H9 (cell line): ENCODE measurements around the gene CYP24A1. TPM values are rescaled to one million over a fixed set of nuclear protein-coding genes. Genes with fewer than 3 reads are reported as not detected.

Source experiments
- DNase-seq: peaks from one replicate; pipeline ENCODE4 v3.0.0-alpha.2; 2017
- H2AFZ ChIP-seq: one replicate; pipeline ENCODE4 v1.6.1; 2013; ENCODE audit warnings: mild to moderate bottlenecking, low read length, control low read depth, moderate library complexity
- H2AK5ac ChIP-seq: 2 replicates; pipeline ENCODE4 v1.6.1; 2013; ENCODE audit warnings: low read length, control low read depth, mixed read lengths; ENCODE audit not compliant: insufficient read length
- H2BK120ac ChIP-seq: one replicate; pipeline ENCODE4 v1.6.1; 2013; ENCODE audit warnings: low read depth, mild to moderate bottlenecking, low read length, control low read depth, inconsistent platforms; ENCODE audit not compliant: poor library complexity, severe bottlenecking
- H2BK12ac ChIP-seq: 2 replicates; pipeline ENCODE4 v1.6.1; 2013; ENCODE audit warnings: low read length, control low read depth, mixed read lengths, low read depth; ENCODE audit not compliant: insufficient read length
- H2BK15ac ChIP-seq: 2 replicates; pipeline ENCODE4 v1.6.1; 2013; ENCODE audit warnings: low read depth, low read length, control low read depth
- H2BK20ac ChIP-seq: one replicate; pipeline ENCODE4 v1.6.1; 2013; ENCODE audit warnings: low read depth, mild to moderate bottlenecking, low read length, control low read depth, inconsistent platforms; ENCODE audit not compliant: poor library complexity, severe bottlenecking
- H2BK5ac ChIP-seq: 2 replicates; pipeline ENCODE4 v1.6.1; 2013; ENCODE audit warnings: low read length, control low read depth, mixed read lengths; ENCODE audit not compliant: insufficient read length
- H3K14ac ChIP-seq: 2 replicates; pipeline ENCODE4 v1.6.1; 2013; ENCODE audit warnings: low read length, control low read depth; ENCODE audit not compliant: insufficient read depth
- H3K18ac ChIP-seq: 2 replicates; pipeline ENCODE4 v1.6.1; 2013; ENCODE audit warnings: low read depth, mild to moderate bottlenecking, mixed read lengths, low read length, control low read depth; ENCODE audit not compliant: insufficient read length
- H3K23ac ChIP-seq: 2 replicates; pipeline ENCODE4 v1.6.1; 2013; ENCODE audit warnings: low read length, control low read depth, mixed read lengths, low read depth; ENCODE audit not compliant: insufficient read length
- H3K23me2 ChIP-seq: 2 replicates; pipeline ENCODE4 v1.6.1; 2013; ENCODE audit warnings: low read depth, mild to moderate bottlenecking, mixed read lengths, low read length, control low read depth; ENCODE audit not compliant: insufficient read length, poor library complexity, severe bottlenecking
- H3K27ac ChIP-seq: 2 replicates; pipeline ENCODE4 v1.5.1; 2013; ENCODE audit warnings: low read length, control low read depth, mixed read lengths, low read depth; ENCODE audit not compliant: insufficient read length
- H3K27me3 ChIP-seq: 2 replicates; pipeline ENCODE4 v1.6.1; 2013; ENCODE audit warnings: low read length, control low read depth, inconsistent platforms; ENCODE audit not compliant: insufficient read depth
- H3K4ac ChIP-seq: 2 replicates; pipeline ENCODE4 v1.6.1; 2013; ENCODE audit warnings: low read depth, mild to moderate bottlenecking, control low read depth, inconsistent platforms, low read length, moderate library complexity
- H3K4me1 ChIP-seq: 2 replicates; pipeline ENCODE4 v1.6.1; 2013; ENCODE audit warnings: low read length, control low read depth, inconsistent platforms; ENCODE audit not compliant: insufficient read depth
- H3K4me2 ChIP-seq: 2 replicates; pipeline ENCODE4 v1.6.1; 2013; ENCODE audit warnings: low read length, control low read depth, mixed read lengths; ENCODE audit not compliant: insufficient read length, insufficient read depth
- H3K56ac ChIP-seq: 2 replicates; pipeline ENCODE4 v1.6.1; 2013; ENCODE audit warnings: low read depth, mild to moderate bottlenecking, mixed read lengths, low read length, control low read depth; ENCODE audit not compliant: insufficient read length
- H3K79me1 ChIP-seq: 2 replicates; pipeline ENCODE4 v1.6.1; 2013; ENCODE audit warnings: low read depth, mild to moderate bottlenecking, moderate library complexity, low read length, control low read depth, inconsistent platforms; ENCODE audit not compliant: insufficient read depth, poor library complexity, severe bottlenecking
- H3K79me2 ChIP-seq: 2 replicates; pipeline ENCODE4 v1.6.1; 2013; ENCODE audit warnings: low read length, control low read depth, inconsistent platforms; ENCODE audit not compliant: insufficient read depth
- H3K9ac ChIP-seq: 2 replicates; pipeline ENCODE4 v1.6.1; 2013; ENCODE audit warnings: low read length, control low read depth, mixed read lengths; ENCODE audit not compliant: insufficient read length; ENCODE audit errors: extremely low read depth
- H3K9me3 ChIP-seq: one replicate; pipeline ENCODE4 v1.6.1; 2013; ENCODE audit warnings: low read depth, low read length, inconsistent platforms; ENCODE audit not compliant: control insufficient read depth
- H3T11ph ChIP-seq: one replicate; pipeline ENCODE4 v1.6.1; 2013; ENCODE audit warnings: mild to moderate bottlenecking, low read length, control low read depth, inconsistent platforms
- H4K20me1 ChIP-seq: one replicate; pipeline ENCODE4 v1.6.1; 2013; ENCODE audit not compliant: control insufficient read depth, insufficient read length, insufficient read depth
- H4K5ac ChIP-seq: 2 replicates; pipeline ENCODE4 v1.6.1; 2013; ENCODE audit warnings: low read depth, mild to moderate bottlenecking, mixed read lengths, low read length, control low read depth; ENCODE audit not compliant: insufficient read length
- H4K8ac ChIP-seq: replicated peaks from 2 replicates; pipeline ENCODE4 v1.6.1; 2013; ENCODE audit warnings: low read length, control low read depth, mixed read lengths, low read depth; ENCODE audit not compliant: insufficient read length
- H4K91ac ChIP-seq: 2 replicates; pipeline ENCODE4 v1.6.1; 2013; ENCODE audit warnings: low read depth, mild to moderate bottlenecking, moderate library complexity, mixed read lengths, low read length, control low read depth; ENCODE audit not compliant: insufficient read length
- H3K27ac Mint-ChIP-seq, 3 experiments: 2 replicates in 2 of 3; 3 replicates in 1 of 3; pipeline ENCODE4 v1.8.0; 2020 to 2021; ENCODE audit warnings: mixed read lengths in 3 of 3, mild to moderate bottlenecking in 1 of 3, moderate library complexity in 1 of 3
- H3K27me3 Mint-ChIP-seq: 2 replicates; pipeline ENCODE4 v1.8.0; 2021; ENCODE audit warnings: low read depth, mild to moderate bottlenecking, moderate library complexity, mixed read lengths
- H3K36me3 Mint-ChIP-seq, 3 experiments: 2 replicates in 2 of 3; 3 replicates in 1 of 3; pipeline ENCODE4 v1.8.0; 2020 to 2021; ENCODE audit warnings: low read depth in 3 of 3, mixed read lengths in 3 of 3; ENCODE audit not compliant: insufficient read depth in 1 of 3
- H3K4me1 Mint-ChIP-seq, 2 experiments: 2 replicates each; pipeline ENCODE4 v1.8.0; 2020; ENCODE audit warnings: mixed read lengths in 2 of 2
- H3K4me3 Mint-ChIP-seq, 2 experiments: 2 replicates in 1 of 2; 3 replicates in 1 of 2; pipeline ENCODE4 v1.8.0; 2020 to 2021; ENCODE audit warnings: mild to moderate bottlenecking in 2 of 2, mixed read lengths in 2 of 2, moderate library complexity in 1 of 2
- H3K9me3 Mint-ChIP-seq, 2 experiments: 2 replicates in 1 of 2; 3 replicates in 1 of 2; pipeline ENCODE4 v1.8.0; 2020; ENCODE audit warnings: mild to moderate bottlenecking in 2 of 2, mixed read lengths in 2 of 2, moderate library complexity in 1 of 2
- WGBS: extraction: QIAGEN DNeasy Blood & Tissue Kit; methylation state at CpG from one replicate; pipeline ENCODE4 v1.1.7; 2013; ENCODE audit warnings: missing lambda C conversion rate, low lambda C conversion rate, mixed read lengths; ENCODE audit not compliant: insufficient read length; ENCODE audit errors: extremely low coverage; 5-methylcytosine and 5-hydroxymethylcytosine counted together
- total RNA-seq: library from RNA; stranded (reverse); gene quantifications from 2 replicates; pipeline ENCODE4 v1.2.1, GENCODE V29; 2021
- TF ChIP-seq, protein P1 (sequence below): fragments of 200-600 bp; sonication (generic); conservative IDR thresholded peaks from 3 replicates; pipeline ENCODE4 v1.8.0; 2021; ENCODE audit warnings: antibody characterized with exemption, mild to moderate bottlenecking

The CYP24A1 gene
- total RNA-seq, 1 experiment from 2014 or later: not detected

GRCh38 chr20:54162378-54163009 lies 11.3 kb downstream of the CYP24A1 start:
- Histone ChIP-seq H3K18ac (no peak overlapping the region), H3K79me2 (no peaks in the 10 kb centered on the region), H2BK15ac (no peak overlapping the region), H4K8ac (no peak overlapping the region), H3K23me2 (no peaks in the 10 kb centered on the region), H3K79me1 (no peaks in the 10 kb centered on the region), H2BK20ac (no peak overlapping the region), H2BK120ac (no peak overlapping the region), H3K14ac (no peak overlapping the region), H3K27me3 (no peaks in the 10 kb centered on the region), H4K5ac (no peak overlapping the region), H2BK5ac (no peak overlapping the region), H3K4me1 (no peaks in the 10 kb centered on the region), H3K9ac (no peak overlapping the region), H3K4ac (no peak overlapping the region), H3K9me3 (no peaks in the 10 kb centered on the region), H3K56ac (no peak overlapping the region), H3T11ph (no peak overlapping the region), H4K20me1 (no peaks in the 10 kb centered on the region), H2AFZ (no peak overlapping the region), H2BK12ac (no peak overlapping the region), H3K23ac (no peak overlapping the region), H4K91ac (no peak overlapping the region), H3K27ac (no peak overlapping the region), H2AK5ac (no peak overlapping the region), H3K4me2 (no peak overlapping the region)
- H3K9me3 Mint-ChIP-seq: no peaks in the 10 kb centered on the region; a peak in 1 of 5 replicates
- H3K27ac Mint-ChIP-seq: no peak overlapping the region
- peaks cover 5% of the 10 kb centered on the region for H3K27me3 Mint-ChIP-seq
- no peaks in the 10 kb centered on the region for H3K36me3 Mint-ChIP-seq
- no peak overlapping the region for H3K4me3 Mint-ChIP-seq
- DNase-seq: no peak
- no peaks in the 10 kb centered on the region for H3K4me1 Mint-ChIP-seq
- TF ChIP-seq, protein P1, sequence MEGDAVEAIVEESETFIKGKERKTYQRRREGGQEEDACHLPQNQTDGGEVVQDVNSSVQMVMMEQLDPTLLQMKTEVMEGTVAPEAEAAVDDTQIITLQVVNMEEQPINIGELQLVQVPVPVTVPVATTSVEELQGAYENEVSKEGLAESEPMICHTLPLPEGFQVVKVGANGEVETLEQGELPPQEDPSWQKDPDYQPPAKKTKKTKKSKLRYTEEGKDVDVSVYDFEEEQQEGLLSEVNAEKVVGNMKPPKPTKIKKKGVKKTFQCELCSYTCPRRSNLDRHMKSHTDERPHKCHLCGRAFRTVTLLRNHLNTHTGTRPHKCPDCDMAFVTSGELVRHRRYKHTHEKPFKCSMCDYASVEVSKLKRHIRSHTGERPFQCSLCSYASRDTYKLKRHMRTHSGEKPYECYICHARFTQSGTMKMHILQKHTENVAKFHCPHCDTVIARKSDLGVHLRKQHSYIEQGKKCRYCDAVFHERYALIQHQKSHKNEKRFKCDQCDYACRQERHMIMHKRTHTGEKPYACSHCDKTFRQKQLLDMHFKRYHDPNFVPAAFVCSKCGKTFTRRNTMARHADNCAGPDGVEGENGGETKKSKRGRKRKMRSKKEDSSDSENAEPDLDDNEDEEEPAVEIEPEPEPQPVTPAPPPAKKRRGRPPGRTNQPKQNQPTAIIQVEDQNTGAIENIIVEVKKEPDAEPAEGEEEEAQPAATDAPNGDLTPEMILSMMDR: no peak
- WGBS: no CpG with 5 or more reads among the region's 16 CpGs
